DMS 273 (cell line): ENCODE measurements around the gene BOC.
A peak's percentile ranks its signal among the peaks of the same experiment; 100 is the strongest.

Source experiments
- DNase-seq: peaks from one replicate; lab custom pipeline; 2025; ENCODE audit not compliant: unreplicated experiment; lab: John Stamatoyannopoulos, UW

Gene BOC

GRCh38 chr3:113283306-113283705 lies 71.9 kb downstream of the BOC start:
- no peak for DNase-seq

- DNase-seq, result no peak
These were observed 73.2 kb downstream of the BOC start for GRCh38 chr3:113284453-113285050.

GRCh38 chr3:113285226-113285625 lies 73.9 kb downstream of the BOC start:
- peak; percentile 86 for DNase-seq

GRCh38 chr3:113285741-113286140 lies 74.4 kb downstream of the BOC start:
- no peak for DNase-seq

- DNase-seq, result peak; percentile 56
These were observed 75.2 kb downstream of the BOC start for GRCh38 chr3:113286524-113286923.

- peak; percentile 88 for DNase-seq
These were observed 75.9 kb downstream of the BOC start for GRCh38 chr3:113287111-113287802.

GRCh38 chr3:113287803-113288648 lies 76.7 kb downstream of the BOC start:
- DNase-seq, result peak; percentile 92

GRCh38 chr3:113288881-113289280 lies 77.5 kb downstream of the BOC start:
- peak; percentile 53 for DNase-seq

GRCh38 chr3:113291572-113291971 lies 80.2 kb downstream of the BOC start:
- DNase-seq, result no peak

GRCh38 chr3:113292933-113293332 lies 81.6 kb downstream of the BOC start:
- no peak for DNase-seq

GRCh38 chr3:113293348-113293747 lies 82.0 kb downstream of the BOC start:
- no peak for DNase-seq

GRCh38 chr3:113295463-113295862 lies 84.1 kb downstream of the BOC start:
- no peak for DNase-seq

- no peak for DNase-seq
These were observed 85.9 kb downstream of the BOC start for GRCh38 chr3:113297287-113297686.

- no peak for DNase-seq
These were observed 86.5 kb downstream of the BOC start for GRCh38 chr3:113297841-113298240.

- no peak for DNase-seq
These were observed 89.2 kb downstream of the BOC start for GRCh38 chr3:113300596-113300995.

- DNase-seq, result no peak
These were observed 92.7 kb downstream of the BOC start for GRCh38 chr3:113304102-113304501.

- no peak for DNase-seq
These were observed 93.6 kb downstream of the BOC start for GRCh38 chr3:113304856-113305540.

GRCh38 chr3:113310960-113311359 lies 99.6 kb downstream of the BOC start:
- DNase-seq, result no peak

GRCh38 chr3:113312416-113312815 lies 101.1 kb downstream of the BOC start:
- no peak for DNase-seq

GRCh38 chr3:113314923-113315322 lies 103.6 kb downstream of the BOC start:
- no peak for DNase-seq

- DNase-seq, result no peak
These were observed 118.4 kb downstream of the BOC start for GRCh38 chr3:113329757-113330156.
